GM18499 (cell line): ENCODE results near the gene PREX1.
"Not testable (repeated sequence)": the region's sequence is repeated elsewhere in the genome, so short reads cannot be mapped to it uniquely, and the experiment has no call there.

Experiments
- ATAC-seq: cut with Tn5 transposase; IDR thresholded peaks from one replicate; pipeline ENCODE4 v1.9.1; 2021; ENCODE audit warnings: moderate number of reproducible peaks; ENCODE audit not compliant: insufficient read depth, unreplicated experiment

PREX1 gene

DNA sequence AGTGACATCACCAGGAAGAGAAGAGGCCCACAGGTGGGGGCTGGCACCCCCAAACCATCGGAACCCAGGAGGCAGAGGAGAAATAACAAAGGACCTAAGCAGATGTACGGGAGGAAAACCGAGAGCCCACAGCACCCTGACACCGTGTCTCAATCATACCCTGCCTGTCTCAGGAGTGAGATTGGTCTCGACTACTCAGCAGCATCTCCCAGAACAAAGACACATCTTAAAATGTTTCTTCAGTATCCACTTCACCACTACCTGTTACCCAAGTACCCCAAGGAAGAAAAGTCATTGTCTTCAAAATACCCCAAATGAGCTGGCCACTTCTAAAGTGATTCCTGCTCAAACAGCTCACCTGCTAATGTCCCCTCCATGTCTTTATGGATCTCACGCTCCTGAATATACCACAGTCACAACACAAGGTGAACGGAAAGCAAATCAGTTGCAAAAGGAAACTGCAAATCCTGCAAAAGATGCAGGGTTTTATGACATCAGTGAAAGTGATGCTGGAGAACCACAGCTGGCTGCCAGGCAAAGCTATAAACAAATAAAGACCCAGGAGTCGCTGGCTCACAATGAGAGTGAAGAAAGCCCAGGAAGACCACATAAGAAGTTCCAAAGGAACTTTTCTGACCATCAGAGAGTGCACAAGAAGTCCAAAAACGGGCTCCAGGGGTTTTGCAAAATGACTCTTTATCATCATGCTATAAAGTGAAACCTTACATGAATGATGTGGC is 44.1 kb downstream of the PREX1 start:
- ATAC-seq: no peak

DNA sequence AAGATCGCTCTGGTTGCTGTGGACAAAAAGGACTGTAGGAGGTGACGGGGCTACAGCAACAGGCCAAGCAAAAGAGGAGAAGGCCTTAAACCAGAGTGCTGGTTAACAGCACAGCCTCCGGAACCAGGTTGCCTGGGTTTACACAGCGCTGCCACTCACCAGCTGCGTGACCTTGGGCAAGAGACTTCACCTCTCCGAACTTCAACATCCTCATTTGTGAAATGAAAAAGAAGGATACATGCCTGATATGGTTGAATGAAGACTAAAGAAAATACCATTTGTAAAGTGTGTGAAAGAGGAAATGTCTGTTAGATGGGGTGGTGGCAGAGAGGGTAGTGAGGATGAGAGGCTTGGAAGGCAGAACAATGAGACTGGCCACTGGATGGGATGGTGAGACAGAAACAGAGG is 44.9 kb downstream of the PREX1 start:
- no peak for ATAC-seq

DNA sequence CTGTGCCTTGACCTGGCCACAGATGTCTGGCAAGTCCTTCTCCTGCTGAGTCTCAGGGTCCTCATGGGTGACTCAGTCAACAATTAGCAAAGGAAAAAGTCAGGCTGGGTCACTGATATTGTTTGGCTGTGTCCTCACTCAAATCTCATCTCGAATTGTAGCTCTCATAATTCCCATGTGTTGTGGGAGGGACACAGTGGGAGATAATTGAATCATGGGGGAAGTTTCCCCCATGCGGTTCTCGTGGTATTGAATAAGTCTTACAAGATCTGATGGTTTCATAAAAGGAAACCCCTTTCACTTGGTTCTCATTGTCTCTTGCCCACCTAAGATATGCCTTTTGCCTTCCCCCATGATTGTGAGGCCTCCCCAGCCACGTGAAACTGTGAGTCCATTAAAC is 45.7 kb downstream of the PREX1 start:
- no peak for ATAC-seq

DNA sequence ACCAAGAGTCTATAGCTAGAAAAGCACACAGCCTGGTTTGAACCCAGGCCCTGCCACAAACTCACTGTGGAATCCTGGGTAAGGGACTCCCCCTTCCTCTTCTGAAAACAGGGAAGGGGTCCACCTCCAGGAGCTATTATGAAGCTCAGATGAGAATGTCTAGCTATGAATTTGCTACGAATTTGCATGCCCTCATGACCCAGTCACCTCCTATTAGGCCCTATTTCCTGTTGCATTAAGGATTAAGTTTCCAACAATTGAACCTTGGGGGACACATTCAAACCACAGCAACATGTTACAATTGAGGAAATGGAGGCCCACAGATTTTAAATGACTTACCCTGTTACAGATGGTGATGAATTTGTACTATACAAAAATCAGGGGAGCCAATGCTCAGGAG is 46.2 kb downstream of the PREX1 start:
- ATAC-seq: no peak

DNA sequence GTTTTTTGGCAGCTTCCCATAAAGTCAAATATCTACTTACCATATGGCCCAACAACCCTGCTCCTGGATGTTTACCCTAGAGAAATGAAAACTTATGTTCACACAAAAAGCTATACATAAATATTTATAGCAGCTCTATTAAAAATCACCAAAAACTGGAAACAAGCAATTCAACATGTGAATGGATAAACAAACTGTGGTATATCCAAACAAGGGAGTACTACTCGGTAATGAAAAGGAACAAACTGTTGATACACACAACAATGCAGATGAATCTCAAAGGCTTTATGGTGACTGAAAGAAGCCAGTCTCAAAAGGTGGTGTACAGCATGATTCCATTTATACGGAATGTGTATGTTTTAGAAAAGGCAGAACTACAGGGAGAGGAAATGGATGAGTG is 48.4 kb downstream of the PREX1 start:
- no peak for ATAC-seq

DNA sequence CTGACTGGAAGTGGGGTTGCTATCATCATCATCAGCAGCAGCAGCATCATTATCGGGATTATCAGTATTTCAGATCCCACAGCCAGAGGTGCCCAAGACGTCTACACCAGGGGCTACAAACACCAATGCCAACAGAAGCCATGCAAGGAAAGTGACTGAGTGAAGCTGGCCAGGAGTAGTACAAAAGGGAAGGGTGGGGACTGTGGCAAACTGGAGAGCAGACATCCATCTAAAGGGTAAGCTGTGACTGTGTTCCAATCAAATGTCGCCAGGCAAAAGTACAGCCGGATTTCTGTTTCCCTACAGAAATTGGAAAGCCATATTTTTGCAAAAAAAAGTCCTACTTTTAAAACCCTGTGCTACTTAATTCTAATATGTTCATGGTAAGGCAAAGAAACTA is 50.0 kb downstream of the PREX1 start:
- no peak for ATAC-seq

DNA sequence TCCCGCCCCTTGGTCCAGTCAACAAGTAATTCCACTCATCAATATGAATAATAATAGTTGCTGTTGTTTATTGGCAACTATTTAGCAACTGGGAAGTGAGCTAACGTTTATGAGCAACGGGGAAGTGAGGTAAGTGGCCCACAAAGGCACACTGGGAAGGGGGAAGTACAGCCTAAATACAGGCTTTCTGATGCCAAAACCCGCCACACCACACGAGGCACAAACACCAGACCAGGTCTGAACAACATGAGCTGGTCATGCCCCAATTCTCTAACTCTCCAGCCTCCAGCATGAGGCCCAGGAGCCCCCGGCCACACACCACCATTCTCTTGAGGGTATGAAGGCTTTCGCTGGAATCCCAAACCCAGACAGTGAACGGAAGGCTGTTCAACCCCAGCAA is 50.8 kb downstream of the PREX1 start:
- ATAC-seq: no peak

DNA sequence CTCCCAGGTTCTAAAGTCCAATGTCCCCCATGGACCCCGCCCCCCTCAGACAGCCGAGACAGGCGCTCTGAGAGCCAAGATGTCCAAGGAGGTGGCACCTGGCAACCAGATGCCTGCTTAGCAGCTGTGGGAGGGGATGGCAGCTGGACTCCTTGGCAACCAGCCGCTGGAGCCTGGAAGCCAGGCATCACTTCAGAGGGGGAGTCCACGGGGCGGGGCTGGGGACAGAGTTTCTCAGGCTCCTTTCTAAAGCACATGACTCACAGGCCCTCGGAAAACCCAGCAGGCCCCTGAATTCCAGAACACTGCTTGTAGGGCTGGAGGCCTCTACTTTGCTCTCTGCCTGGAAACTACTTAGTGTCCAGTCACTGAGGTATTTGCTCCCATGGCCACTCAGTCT is 51.5 kb downstream of the PREX1 start:
- ATAC-seq: no peak

DNA sequence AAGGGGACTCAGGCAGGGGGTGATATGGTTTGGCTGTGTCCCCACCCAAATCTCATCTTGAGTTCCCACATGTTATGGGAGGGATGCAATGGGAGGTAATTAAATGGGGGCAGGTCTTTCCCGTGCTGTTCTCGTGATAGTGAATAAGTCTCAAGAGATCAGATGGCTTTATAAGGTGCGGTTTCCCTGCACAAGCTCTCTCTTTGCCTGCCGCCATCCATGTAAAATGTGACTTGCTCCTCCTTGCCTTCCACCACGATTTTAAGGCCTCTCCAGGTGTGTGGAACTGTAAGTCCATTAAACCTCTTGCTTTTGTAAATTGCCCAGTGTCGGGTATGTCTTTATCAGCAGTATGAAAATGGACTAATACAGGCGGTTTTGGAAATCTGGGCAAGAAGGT is 52.3 kb downstream of the PREX1 start:
- not testable (repeated sequence) for ATAC-seq

DNA sequence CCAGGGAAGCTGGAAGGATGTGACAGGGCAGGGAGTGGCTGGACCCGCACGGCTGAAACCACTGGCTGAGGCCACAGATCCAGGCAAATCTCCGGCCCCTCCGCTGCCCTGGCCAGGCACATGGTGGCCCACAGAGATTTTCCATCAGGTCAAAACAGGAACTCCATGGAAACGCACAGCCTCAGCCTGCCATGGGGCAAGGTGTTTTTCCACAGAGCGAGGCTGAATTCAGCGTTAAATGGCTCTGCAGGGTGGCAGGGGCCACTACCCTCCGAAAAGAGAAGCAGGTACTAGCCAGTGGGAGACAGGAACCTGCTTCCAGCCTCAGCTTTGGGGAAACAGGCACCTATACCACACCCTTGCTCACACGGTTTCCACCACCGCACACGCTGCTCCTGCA is 53.1 kb downstream of the PREX1 start:
- ATAC-seq: no peak

DNA sequence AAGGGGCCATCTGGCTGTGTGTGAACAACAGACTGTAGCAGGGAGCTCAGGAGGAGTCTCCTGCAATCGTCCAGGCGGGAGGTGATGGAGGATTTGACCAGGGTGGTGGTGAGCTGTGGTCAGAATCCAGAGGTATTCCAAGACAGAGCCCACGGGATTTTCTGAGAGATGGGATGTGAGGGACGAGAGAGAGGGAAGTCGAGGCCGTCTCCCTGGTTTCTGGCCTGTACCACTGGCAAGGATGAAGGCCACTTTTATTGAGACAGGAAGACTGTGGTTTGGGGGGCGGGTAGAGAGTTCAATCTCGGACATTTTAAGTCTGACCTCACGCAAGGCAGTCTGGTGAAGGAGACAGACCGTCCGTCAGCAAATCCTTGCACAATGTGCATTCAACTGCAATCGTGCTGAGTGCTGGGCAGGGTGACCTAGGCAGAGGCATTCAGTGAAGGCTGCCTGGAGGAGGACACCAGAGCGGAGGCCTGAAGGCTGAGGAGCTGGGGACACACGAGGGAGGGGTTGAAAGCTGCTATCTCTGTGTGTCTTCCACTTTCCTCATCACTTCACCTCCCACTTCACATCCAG is 53.9 kb downstream of the PREX1 start:
- ATAC-seq: no peak

DNA sequence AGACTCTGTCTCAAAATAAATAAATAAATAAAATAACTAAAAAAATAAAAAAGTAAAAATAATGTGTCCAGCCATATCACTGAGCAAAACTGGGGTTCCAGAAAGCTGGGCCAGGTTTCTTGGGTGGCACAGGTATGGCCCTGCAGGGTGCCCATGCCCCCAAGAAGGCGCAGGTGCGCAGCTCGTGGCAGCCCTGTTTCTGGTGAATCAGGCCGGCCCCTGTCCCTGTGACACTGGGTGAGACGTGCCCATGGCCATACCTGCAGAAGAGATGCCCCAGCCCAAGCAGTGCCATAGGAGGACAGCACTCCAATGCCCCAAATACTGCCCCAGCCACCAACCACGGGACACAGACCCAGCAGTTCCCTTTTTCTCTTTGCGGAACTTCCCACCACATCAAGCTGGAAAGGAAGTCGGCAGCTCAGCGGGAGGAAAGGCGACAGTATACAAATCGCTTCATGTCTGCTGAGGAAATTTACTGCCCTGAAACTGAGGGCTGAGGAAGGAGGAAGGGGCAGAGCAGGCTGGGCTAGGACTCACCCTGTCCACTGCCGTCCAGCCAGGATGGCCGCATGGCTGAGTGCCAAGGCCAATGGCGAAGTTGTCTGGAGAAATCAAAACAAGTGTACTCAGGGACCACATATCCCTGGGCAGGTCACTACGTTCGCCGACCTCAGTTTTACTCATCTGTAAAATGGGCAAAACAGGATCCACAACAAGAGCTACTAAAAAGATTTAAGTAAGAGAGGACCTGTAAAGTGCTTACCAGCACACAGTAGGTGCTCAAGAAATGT is 55.4 kb downstream of the PREX1 start:
- no peak for ATAC-seq

DNA sequence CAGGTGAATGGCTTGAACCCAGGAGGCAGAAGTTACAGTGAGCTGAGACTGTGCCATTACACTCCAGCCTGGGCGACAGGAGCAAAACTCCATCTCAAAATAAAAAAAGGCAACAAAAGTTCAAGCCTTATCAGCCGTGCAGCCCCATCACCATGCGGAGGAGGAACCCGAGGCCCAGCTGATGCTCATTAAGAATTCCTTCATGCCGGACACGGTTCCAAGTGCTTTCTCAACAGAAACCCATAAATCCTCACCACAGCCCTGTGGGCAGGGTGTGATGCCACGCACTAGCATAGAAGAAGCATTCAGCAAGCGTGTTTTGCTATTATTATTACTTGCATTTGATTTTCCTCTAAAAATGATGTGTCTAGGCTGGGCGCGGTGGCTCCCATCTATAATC is 56.3 kb downstream of the PREX1 start:
- ATAC-seq: no peak

DNA sequence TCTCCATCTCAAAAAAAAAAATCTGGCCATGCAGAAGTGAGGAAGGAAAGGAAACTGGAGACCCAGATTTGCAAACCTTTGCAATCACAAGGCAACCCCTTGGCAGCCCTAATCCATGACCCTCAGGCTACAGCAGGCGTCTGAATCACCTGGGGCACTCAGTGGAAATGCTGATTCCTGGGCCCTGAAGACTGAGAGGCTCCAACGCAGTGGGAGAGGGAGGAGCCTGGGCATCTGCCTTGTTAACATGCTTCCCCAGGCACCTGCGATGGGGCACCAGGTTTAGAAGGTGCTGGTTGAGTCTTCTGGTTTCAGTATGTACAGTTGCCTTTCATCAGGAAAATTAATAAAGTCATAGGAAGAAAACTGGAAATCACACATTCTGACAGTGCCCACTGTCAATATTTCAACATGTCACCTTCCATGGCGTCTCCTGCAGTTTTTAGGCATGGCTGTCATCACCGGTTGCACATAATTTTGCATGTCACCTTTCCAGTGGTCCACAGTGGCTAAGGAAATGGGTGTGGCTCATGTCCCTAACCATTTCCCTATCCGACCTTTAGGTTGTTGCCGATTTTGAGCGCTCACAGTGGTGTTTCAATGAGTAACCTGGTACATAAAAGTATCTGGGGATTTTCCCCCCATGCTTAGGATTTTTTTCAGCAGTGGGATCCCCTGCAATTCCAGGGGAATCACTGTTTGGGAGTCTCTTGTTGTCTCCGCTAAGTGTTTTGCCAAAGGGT is 56.9 kb downstream of the PREX1 start:
- ATAC-seq: no peak

DNA sequence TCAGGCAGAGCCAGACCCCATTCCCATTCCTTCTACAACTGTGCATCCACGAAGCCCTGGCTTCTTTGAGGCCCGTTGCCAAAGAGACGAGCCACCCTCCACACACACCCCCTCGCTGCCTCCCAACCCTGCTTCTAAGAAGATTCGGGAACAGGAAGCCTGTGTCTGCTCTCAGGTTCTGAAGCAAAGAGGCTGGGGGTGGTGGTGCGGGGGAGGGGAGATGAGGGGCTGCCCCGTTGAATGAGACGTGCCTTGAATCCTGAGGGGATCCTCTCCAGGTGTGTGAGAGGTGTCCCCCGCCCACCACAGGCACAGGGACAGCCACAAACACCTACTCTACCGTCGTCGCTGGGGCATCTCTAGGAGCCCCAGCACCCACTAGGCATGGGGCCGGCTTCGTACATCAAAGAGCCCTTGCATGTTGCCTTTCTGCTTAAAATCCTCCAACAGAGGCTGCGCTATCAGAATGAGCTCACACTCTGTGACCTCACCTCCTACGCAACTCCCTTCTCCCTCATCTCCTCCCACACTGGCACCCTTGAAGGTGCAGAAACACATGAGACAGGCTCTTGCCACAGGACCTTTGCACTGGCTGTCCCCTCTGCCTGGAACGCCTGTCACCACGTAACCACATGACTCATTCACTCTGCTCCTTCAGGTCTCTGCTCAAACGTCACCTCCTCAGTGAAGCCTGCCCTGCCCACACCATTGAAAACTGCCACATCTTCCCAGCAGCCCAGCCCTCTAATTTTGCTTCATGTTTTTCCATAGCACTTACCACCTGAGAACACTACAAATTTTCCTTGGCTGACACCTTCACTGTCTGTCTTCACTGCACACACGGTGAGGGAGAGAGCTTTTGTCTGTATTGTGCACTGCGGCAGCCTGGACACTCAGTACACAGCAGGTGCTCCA is 58.5 kb downstream of the PREX1 start:
- ATAC-seq: no peak

DNA sequence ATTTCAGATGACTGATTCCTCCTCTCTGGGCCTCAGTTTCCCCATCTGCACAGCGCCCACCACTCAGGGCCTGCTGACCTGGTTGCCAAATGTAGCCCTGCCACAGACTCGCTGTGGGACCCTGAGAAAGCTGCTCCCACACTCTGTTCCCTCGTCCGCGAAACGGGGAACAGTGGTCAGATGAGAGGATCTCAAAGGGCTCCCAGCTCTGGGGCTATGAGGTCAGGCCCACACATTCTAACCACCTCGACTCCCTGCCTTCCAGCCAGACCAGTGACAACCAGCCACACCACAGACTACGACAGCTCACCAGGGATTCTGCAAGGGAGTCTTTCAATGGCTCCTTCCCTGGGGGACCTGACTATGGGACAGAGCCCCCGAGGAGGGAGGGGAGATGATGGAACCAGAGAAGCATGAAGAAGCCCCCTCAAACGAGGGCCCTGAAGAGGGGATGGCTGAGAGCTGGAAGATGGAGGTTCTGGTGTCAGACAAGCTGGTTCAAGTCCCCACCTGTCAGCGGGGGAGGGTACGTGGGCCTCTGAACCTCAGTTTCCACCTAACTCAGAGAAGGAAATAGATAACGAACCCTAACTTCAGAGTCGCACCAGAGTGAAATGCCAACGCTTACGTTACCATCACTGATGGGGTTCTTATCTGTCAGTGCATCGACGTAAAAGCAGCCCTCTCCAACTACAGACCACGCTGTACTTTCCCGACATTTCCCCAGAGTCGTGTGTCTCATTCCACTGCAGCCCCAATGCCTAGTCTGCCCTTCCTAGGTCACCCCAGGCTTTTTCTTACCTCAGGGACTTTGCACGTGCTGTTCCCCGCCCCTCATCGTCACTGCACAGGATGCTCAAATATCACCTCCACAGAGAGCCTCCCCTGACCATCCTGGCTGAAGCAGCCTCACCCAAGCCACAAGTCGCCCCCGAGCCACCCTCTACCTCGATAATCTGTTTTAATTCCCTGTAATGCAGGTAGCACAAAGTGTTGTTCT is 60.5 kb downstream of the PREX1 start:
- no peak for ATAC-seq

DNA sequence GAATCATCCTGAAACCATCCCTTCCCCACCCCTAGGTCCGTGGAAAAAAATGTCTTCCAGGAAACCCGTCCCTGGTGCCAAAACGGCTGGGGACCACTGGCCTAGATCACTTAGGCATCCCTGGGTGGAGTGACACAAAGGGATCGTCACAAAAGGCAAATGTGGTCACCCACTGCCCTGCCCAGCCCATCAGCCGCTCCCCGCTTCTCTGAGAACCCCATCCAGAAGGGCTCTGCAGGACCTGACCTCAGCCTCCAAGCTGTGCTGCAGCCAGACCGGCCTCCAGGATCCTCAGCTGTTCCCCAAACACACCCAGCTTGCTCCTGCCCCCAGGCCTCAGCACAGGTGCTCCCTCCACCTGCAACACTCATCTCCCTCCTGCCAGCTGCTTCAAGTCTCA is 61.6 kb downstream of the PREX1 start:
- no peak for ATAC-seq

DNA sequence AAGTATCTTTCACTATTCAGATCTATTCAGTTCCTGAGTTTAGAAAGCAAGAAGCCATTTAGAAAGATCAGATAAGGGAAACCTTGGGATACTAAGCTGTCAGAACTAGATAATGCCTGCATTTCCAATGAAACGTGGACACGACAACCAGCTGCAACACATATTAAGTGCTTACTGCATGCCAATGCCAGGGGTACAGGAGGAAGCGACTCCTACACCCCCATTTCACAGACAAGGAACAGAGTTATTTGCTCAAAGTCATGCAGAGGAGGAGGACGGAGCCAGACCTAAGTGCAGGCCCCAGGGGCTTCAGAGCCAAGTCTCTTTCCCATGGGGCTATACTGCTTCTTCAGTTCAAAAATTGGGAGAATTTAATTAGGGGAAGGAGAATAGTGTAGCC is 62.4 kb downstream of the PREX1 start:
- no peak for ATAC-seq
